ENCODE data around the gene ST6GALNAC4. TPM values are rescaled to one million over a fixed set of nuclear protein-coding genes. Genes with fewer than 3 reads are reported as not detected.

Gene ST6GALNAC4
- total and polyA plus RNA-seq, 9 of the 15 experiments (the other 6 are each of a cell fraction or from before 2014, with no cell fraction given), result 2.6 to 43.1 (median 15.4) TPM

DNA sequence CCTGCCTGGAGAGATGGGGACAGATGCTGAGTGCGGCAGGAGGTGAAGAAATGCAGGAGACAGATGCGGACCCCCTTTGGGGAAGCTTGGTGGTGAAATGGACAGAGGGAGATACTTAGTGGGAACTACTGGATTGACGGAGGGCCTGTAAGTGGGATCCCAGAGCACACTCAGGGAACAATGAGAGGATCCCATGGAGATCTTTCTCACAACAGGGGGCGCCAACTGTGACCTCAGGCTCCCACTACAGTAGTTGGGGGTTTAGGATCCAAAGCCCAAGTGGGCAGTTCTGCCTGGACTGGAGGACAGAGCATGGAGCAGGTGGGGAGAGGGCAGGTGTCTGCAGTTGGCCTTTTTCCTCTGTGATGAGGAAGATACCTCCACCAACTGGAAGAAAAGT, 17.4 kb upstream of the ST6GALNAC4 start:
- Histone ChIP-seq H3K9me1 (ENCODE audit: control insufficient read depth, insufficient read depth, low read length) (peaks cover 3% of the 10 kb centered on the region), H3K9ac (ENCODE audit: insufficient read depth in 1 of 2, low read depth in 2 of 2, low read length in 2 of 2) (peak overlapping the region; percentile 63 to 96), H3K36me3 (ENCODE audit: control insufficient read depth, insufficient read depth, low read length) (peaks cover 27% of the 10 kb centered on the region; the same call in 2 of the 3 replicates), H3K27ac (ENCODE audit: extremely low read depth, low read depth, low read length) (peak overlapping the region; percentile 88; the same call in 2 of the 3 replicates), H3K79me2 (ENCODE audit: control insufficient read depth, insufficient read depth, low read length) (peaks cover 45% of the 10 kb centered on the region), H4K20me1 (replicated peaks; ENCODE audit: control insufficient read depth, insufficient read depth, low read length) (peaks cover 18% of the 10 kb centered on the region; the same call in 1 of the 2 replicates), H2AFZ (ENCODE audit: low read depth, low read length) (no peak overlapping the region), H3K27me3 (ENCODE audit: control insufficient read depth in 2 of 2, insufficient read depth in 2 of 2, low read length in 2 of 2) (no peaks in the 10 kb centered on the region), H3K4me1 (replicated peaks in 1 of 2; ENCODE audit: control insufficient read depth in 2 of 2, insufficient read depth in 2 of 2, low read length in 2 of 2) (peaks cover 55 to 81% of the 10 kb centered on the region in 2 experiments), H3K4me3 (no peak overlapping the region), H3K9me3 (replicated peaks; ENCODE audit: control insufficient read depth, insufficient read depth, low read depth, low read length) (no peaks in the 10 kb centered on the region), H3K4me2 (ENCODE audit: insufficient read depth, low read length) (0 out of 2 replicates have a peak overlapping the region, but pooled peaks have one; percentile 97)
- TF ChIP-seq, protein P1, sequence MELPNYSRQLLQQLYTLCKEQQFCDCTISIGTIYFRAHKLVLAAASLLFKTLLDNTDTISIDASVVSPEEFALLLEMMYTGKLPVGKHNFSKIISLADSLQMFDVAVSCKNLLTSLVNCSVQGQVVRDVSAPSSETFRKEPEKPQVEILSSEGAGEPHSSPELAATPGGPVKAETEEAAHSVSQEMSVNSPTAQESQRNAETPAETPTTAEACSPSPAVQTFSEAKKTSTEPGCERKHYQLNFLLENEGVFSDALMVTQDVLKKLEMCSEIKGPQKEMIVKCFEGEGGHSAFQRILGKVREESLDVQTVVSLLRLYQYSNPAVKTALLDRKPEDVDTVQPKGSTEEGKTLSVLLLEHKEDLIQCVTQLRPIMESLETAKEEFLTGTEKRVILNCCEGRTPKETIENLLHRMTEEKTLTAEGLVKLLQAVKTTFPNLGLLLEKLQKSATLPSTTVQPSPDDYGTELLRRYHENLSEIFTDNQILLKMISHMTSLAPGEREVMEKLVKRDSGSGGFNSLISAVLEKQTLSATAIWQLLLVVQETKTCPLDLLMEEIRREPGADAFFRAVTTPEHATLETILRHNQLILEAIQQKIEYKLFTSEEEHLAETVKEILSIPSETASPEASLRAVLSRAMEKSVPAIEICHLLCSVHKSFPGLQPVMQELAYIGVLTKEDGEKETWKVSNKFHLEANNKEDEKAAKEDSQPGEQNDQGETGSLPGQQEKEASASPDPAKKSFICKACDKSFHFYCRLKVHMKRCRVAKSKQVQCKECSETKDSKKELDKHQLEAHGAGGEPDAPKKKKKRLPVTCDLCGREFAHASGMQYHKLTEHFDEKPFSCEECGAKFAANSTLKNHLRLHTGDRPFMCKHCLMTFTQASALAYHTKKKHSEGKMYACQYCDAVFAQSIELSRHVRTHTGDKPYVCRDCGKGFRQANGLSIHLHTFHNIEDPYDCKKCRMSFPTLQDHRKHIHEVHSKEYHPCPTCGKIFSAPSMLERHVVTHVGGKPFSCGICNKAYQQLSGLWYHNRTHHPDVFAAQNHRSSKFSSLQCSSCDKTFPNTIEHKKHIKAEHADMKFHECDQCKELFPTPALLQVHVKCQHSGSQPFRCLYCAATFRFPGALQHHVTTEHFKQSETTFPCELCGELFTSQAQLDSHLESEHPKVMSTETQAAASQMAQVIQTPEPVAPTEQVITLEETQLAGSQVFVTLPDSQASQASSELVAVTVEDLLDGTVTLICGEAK (IDR thresholded peaks at IDR 0.05), result no peak
- TF ChIP-seq, protein P1 (CRISPR knock-in tag; IDR thresholded peaks at IDR 0.05), result no peak
- TF ChIP-seq SUPT5H (IDR thresholded peaks at IDR 0.05), result 0 out of 2 replicates have a peak, but pooled peaks have one; percentile 20
- 0 out of 2 replicates have a peak, but pooled peaks have one; percentile 29 for TF ChIP-seq POLR2AphosphoS2 (IDR thresholded peaks at IDR 0.05; ENCODE audit: low read length)
- TF ChIP-seq, protein P2, sequence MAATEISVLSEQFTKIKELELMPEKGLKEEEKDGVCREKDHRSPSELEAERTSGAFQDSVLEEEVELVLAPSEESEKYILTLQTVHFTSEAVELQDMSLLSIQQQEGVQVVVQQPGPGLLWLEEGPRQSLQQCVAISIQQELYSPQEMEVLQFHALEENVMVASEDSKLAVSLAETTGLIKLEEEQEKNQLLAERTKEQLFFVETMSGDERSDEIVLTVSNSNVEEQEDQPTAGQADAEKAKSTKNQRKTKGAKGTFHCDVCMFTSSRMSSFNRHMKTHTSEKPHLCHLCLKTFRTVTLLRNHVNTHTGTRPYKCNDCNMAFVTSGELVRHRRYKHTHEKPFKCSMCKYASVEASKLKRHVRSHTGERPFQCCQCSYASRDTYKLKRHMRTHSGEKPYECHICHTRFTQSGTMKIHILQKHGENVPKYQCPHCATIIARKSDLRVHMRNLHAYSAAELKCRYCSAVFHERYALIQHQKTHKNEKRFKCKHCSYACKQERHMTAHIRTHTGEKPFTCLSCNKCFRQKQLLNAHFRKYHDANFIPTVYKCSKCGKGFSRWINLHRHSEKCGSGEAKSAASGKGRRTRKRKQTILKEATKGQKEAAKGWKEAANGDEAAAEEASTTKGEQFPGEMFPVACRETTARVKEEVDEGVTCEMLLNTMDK (IDR thresholded peaks at IDR 0.05; ENCODE audit: borderline replicate concordance, insufficient read depth, low read depth, low read length, poor library complexity, severe bottlenecking), result peak; percentile 34
- TF ChIP-seq, protein P3, sequence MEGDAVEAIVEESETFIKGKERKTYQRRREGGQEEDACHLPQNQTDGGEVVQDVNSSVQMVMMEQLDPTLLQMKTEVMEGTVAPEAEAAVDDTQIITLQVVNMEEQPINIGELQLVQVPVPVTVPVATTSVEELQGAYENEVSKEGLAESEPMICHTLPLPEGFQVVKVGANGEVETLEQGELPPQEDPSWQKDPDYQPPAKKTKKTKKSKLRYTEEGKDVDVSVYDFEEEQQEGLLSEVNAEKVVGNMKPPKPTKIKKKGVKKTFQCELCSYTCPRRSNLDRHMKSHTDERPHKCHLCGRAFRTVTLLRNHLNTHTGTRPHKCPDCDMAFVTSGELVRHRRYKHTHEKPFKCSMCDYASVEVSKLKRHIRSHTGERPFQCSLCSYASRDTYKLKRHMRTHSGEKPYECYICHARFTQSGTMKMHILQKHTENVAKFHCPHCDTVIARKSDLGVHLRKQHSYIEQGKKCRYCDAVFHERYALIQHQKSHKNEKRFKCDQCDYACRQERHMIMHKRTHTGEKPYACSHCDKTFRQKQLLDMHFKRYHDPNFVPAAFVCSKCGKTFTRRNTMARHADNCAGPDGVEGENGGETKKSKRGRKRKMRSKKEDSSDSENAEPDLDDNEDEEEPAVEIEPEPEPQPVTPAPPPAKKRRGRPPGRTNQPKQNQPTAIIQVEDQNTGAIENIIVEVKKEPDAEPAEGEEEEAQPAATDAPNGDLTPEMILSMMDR (IDR thresholded peaks at IDR 0.05 in 2 of 3, conservative IDR thresholded peaks at IDR 0.05 in 1 of 3; ENCODE audit: insufficient read depth in 2 of 3, low read depth in 1 of 3, low read length in 3 of 3), result peak; percentile 22 to 36 (median 30); a peak in 4 of 6 replicates
- WGBS (ENCODE audit: insufficient coverage, low coverage, missing lambda C conversion rate), result 75% methylated on average over 4 of the region's 4 CpGs
- no peak for DNase-seq (ENCODE audit: extremely low read depth in 1 of 4, low spot score in 3 of 4)
- intact Hi-C loops (cut with micrococcal nuclease) (no loop called here), in situ Hi-C loops (cut with MboI) (no loop called here)
- no peak for ATAC-seq
- BruUV-seq (replicated peaks), result no TSS peak
- POLR2A ChIA-PET, result interaction anchor here (0.8 to 1.9 kb wide), 2 partner anchors 133 to 159 kb away, joined by 3 to 5 read pairs; partner anchors contain the start of gene NAIF1
- CTCF ChIA-PET (ENCODE audit: low intra/inter-chr PET ratio), result no interaction called here
- no peak for FAIRE-seq
